GM19468 (cell line): Measurements from ENCODE around the gene CXCL3.
"Not testable (repeated sequence)": the region's sequence is repeated elsewhere in the genome, so short reads cannot be mapped to it uniquely, and the experiment has no call there.

ENCODE experiments used
- ATAC-seq: cut with Tn5 transposase; IDR thresholded peaks from one replicate; pipeline ENCODE4 v1.9.1; 2021; ENCODE audit warnings: mild to moderate bottlenecking, moderate library complexity, moderate number of reproducible peaks; ENCODE audit not compliant: unreplicated experiment; ENCODE audit errors: extremely low read depth

The CXCL3 gene

GRCh38 chr4:74038425-74039314 is at the start of gene CXCL3:
Gene CXCL3 (minus strand): TSS chr4:74038689. CDS start chr4:74038611, 78 bp downstream.
- ATAC-seq = no peak

DNA sequence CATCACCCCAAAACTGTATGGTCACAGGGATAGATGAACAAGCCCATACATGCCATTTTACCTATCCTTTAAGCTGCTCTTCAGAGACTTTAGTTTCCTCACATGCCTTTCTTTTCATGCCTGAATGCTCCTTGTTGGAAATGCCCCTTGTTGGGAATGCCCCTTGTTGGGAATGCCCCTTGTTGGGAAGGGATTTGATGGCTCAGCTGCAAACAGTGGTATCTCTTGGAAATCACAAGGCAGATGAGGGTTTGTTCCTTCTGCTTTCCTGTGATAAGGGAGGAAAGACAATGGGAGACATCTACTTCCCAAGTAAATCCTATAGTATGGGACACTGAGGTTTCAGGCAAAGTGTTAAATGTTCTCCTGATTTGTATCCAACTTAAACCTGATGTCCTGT is 49.0 kb upstream of the CXCL3 start:
- ATAC-seq = no peak

DNA sequence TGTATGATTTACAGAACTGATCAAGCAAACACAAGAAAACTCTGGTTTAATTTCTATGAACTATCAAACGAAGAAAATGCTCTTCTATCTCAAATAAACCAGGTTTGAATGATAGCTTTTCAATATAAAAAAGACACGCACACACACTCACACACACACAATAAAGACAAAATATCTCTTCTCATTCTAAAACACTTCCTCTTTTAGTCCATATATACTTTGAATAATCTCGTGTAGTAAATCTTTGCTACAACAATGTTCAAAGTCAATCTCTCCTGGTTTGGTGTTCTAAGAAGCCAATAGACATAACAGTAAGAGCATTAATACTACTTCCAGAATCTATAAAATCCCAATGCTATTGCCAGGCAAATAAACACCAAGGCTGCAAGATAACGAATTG is 47.2 kb upstream of the CXCL3 start:
- no peak for ATAC-seq

- no peak for ATAC-seq
Observed at GRCh38 chr4:74084984-74085383, 46.5 kb upstream of the CXCL3 start.

GRCh38 chr4:74083546-74083945 is 45.1 kb upstream of the CXCL3 start:
- no peak for ATAC-seq

GRCh38 chr4:74081035-74081434 is 42.5 kb upstream of the CXCL3 start:
- no peak for ATAC-seq

GRCh38 chr4:74080351-74080750 is 41.9 kb upstream of the CXCL3 start:
- ATAC-seq = not testable (repeated sequence)

DNA sequence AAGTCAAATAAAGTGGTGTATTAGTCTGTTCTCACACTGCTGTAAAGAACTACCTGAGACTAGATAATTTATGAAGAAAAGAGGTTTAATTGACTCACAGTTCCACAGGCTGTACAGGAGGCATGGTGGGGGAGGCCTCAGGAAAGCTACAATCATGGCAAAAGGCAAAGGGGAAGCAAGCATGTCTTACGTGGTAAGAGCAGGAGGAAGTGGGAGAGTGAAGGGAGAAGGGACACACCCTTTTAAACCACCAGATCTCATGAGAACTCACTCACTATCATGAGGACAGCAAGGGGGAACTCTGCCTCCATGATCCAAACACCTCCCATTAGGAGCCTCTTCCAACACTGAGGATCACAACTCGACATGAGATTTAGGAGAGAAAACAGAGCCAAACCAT is 40.5 kb upstream of the CXCL3 start:
- ATAC-seq = not testable (repeated sequence)

DNA sequence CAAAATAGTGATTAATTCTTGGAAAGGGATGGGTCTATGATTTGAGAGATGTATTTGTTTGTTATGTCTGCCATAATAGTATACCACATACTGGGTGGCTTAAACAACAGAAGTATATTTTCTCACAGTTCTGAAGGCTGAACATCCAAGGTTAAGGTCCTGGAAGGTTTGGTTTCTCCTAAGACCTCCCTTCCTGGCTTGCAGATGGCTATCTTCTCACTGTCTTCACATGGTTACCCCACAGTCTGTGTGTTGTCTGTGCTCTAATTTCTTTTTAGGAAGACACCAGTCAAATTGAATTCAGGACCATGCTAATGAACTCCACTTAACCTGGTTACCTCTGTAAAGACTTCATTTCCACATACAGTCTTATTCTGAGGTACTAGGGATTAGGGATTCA is 34.9 kb upstream of the CXCL3 start:
- no peak for ATAC-seq

- no peak for ATAC-seq
Observed at GRCh38 chr4:74072739-74073138, 34.2 kb upstream of the CXCL3 start.

DNA sequence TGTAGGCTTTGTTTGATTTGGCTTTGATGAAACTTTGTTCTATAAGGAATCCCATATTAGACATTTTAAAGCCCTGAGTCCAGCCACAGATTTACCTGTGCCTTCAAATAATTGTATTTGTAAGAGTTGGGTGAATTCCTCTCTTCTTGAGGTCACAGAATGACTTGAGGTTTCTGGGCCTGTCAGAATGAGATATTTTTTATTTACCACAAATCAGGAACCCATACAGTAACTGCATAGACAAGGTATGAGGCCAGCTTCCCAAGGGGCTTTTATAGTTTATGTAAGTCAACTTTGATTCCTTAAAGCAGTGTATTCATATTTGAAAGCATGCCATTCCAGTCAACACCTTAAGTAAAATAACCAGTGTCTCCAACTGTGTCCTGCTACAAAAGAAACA is 29.1 kb upstream of the CXCL3 start:
- no peak for ATAC-seq

DNA sequence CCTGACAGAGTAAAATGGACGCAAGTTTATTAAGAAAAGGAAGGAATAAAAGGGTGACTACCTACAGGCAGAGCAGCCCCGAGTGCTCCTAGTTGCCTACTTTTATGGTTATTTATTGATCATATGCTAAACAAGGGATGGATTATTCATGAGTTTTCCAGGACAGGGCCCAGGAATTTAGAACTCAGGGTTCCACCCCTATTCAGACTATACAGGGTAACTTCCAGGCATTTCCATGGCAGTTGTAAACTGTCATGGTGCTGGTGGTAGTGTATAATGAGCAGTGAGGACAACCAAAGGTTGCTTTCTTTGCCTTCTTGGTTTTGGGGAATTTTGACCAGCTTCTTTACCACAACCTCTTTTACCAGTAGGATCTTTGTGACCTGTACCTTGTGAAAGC is 27.7 kb upstream of the CXCL3 start:
- no peak for ATAC-seq

DNA sequence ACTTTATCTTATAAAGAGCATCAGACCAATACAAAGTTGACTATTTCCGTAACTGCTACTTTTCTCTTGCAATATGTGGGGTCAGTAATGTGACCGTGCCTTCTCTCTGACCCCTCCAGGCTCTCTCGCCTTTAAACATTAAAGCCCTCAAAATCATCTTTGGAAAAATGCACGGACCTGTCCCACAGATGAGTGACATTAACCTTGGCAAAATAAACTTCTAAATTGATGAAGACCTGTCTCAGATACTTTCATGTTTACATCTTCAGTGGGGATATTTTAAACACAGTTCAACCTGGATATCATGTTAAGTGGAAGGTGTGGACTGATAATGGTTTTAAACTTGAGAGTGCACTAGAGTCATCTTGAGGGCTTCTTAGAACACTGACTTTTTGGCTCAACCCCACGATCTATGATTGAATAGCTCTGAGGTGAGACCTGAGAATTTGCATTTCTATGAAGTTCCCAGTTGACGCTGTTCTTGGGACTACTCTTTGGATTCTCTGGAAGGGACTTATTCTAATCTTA is 26.7 kb upstream of the CXCL3 start:
- ATAC-seq = no peak

DNA sequence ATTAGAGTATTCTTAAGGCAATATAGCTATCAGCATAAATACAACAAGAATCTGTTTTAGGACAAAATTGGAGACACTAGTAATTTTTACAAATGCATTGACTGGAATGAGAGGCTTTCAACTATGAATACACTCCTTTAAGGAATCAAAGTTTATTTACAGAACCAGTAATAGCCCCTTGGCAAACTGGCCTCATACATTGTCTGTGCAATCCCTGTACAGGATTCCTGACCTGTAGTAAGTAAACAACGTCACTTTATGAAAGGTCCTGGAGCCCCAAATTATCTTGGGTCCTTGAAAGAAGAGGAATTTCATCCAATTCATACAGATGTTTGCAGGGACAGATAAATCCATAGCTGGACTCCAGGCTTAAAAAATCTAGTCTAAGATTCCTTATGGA is 25.4 kb upstream of the CXCL3 start:
- ATAC-seq = no peak

DNA sequence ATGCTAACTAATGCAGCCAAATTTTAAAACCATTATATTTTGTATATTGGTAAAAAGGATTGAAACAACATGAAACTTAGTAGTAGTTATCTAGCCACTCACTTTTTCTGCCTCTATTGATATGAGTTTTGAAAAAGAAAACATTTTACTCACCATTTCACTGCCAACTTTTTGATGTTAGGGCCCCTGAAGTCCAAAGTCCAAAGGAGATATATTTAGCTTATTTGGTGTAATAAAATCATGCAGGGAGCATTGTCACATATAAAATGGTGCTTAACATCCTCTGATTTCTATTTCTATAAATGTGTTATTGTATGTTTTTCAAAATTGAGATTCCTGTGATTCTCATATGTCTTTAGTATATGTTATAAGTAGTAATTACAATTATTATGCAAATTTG is 24.5 kb upstream of the CXCL3 start:
- no peak for ATAC-seq

DNA sequence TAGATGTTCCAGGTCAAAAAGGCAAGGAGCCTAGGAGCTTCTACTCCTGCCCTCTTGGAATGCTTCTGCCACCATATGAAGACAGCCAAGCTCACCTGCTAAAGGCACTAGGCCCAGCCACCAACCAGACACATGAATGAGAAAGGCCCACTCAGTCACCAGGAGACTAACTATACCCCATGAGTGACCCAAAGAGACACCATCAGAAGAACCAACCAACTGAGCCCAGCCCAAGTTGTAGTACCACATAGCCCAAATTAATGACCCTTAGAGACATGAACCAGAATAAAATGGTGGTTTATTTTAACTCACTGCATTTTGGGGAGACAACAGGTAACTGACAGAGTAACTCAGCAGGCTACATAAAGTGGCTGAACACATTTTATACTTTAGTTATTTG is 22.9 kb upstream of the CXCL3 start:
- no peak for ATAC-seq

DNA sequence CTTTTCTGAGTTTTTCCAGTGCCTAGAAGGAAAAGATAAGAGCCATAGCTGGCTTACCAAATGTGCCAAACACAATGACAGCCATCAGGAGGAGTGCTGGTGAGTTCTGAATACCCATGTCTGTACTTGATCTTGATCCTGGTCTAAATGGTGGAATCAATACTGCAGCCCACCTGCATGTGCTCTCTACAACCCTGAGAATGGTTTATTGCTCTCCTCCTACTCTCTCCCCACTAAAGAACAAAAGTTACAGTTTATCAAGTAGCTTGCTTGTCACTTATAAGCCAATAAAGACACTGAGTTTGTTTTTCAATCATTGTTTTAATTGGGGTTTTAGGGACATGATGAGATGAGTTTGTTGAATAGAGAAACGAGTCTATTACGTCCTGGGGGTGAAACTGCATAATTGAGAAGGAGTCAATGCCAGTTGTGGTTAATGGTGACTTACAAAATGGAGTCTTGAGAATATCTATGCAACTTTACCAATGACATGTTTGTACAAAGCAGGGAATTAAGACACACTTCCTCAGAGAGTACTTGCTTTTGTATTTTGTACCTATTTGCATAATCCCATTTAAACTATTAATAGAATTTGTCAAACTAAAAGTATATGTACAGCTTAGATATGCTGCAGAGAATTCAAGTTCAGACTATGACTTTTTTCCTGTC is 20.8 kb upstream of the CXCL3 start:
- no peak for ATAC-seq

DNA sequence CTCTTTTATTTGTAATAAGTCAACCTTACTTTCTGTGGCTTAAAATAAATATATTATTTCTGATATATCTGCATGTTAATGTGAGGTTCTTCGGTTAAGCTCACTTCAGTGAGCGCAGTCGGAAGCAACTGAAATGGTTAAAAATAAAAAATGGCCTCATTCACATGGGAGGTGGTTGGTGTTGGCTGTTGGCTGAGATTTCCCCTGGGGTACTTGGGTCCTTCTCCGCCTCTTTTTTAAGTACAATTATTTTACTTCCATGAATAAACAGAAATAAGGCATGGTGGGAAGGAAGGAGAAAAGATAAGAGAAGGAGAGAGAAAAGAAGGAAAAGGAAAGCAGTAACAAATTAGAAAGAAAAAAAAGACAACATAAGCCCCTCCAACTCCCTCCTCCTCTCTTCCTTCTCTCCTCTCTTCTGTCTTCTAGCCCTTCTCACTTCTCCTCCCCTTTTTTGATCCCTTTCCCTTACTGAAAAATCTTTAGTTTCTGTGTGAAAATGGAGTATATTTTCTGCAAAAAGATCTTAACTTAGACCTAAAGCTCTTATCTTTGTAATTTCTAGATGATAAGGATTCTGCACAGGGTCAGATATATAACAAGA is 19.7 kb upstream of the CXCL3 start:
- ATAC-seq = no peak

DNA sequence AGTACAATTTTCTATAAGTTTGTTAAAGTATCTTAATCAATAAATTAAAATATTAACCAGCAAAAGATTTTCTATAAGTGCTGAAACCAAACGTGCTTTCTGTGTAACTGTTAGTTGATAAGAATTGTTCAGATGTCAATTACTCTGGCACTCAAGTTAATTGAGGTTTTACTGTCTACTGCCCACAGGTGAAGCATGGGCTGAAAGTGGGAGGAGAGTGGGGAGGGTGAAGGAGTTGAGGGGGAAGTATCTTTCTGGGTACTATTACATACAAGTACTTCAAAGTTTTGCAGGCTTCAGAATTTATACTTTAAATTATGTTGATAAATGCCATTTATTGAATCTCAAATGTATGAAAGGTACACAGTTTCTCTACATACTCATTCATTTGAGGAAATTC is 19.1 kb upstream of the CXCL3 start:
- no peak for ATAC-seq

DNA sequence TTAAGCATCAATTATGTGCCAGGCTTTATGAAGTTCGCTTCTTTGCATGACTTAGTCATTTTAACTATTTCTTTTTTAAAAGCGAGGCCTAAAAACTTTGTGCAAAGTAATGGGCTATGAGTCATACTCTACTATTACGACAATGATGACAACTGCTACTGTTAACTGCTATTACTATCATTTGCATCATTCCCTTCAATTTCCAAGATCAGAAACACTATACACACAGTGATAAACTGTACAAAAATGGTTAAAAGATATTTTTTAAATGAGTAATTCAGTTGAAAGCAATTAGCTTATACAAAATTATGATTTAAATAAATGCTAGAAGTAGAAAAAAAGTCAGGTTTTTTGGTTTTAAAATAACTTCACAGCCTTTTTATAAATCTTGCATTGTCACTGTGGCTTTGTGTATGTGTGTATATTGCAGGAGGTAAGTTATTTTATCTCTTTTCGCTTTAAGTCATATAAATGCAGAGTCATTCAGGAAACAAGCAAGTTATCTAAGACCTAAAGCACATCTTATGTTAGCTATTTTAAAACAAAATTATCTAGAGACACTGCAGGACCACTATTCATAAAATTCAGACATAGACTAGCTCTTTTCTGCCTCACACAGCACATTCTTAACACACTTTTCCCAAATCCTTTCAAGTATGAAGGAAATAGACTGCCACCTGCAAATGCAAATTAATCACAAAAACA is 18.5 kb upstream of the CXCL3 start:
- no peak for ATAC-seq
